Heart left ventricle (tissue), 16 donors: ENCODE data around the gene CACNA2D3. TPM values are rescaled to one million over a fixed set of nuclear protein-coding genes. Genes with fewer than 3 reads are reported as not detected.

Experiments used
- ATAC-seq, 4 donors: fragments of 200-7000 bp; cut with Tn5 transposase; one replicate each; pipeline ENCODE4 v1.9.1; 2020 to 2022; ENCODE audit warnings: moderate library complexity in 4 of 4, mild to moderate bottlenecking in 3 of 4, moderate number of reproducible peaks in 1 of 4
- DNase-seq, 5 donors: peaks; one replicate each; pipeline ENCODE4 v3.0.0-alpha.2; 2020
- H3K27ac ChIP-seq, 12 donors: fragments of 200-600 bp; sonication (generic) in 4 of 12; one replicate each; pipeline versions ENCODE4 v1.5.0 to v1.8.0; 2016 to 2022; ENCODE audit warnings: mild to moderate bottlenecking in 2 of 12
- H3K27me3 ChIP-seq, 9 donors: fragments of 200-600 bp; sonication (generic) in 2 of 9; one replicate each; pipeline versions ENCODE4 v1.5.1 to v1.8.0; 2016 to 2022; ENCODE audit warnings: mild to moderate bottlenecking in 3 of 9
- H3K36me3 ChIP-seq, 9 donors: fragments of 200-600 bp; sonication (generic) in 2 of 9; one replicate each; pipeline versions ENCODE4 v1.5.0 to v1.8.0; 2018 to 2022; ENCODE audit warnings: mild to moderate bottlenecking in 2 of 9
- H3K4me1 ChIP-seq, 12 donors: fragments of 200-600 bp; sonication (generic) in 4 of 12; one replicate each; pipeline versions ENCODE4 v1.5.0 to v1.8.0; 2016 to 2022; ENCODE audit warnings: mild to moderate bottlenecking in 3 of 12
- H3K4me3 ChIP-seq, 12 donors: fragments of 200-600 bp; sonication (generic) in 4 of 12; one replicate each; pipeline versions ENCODE4 v1.5.0 to v1.8.0; 2017 to 2022; ENCODE audit warnings: mild to moderate bottlenecking in 9 of 12, moderate library complexity in 4 of 12
- H3K9me3 ChIP-seq, 12 donors: fragments of 200-600 bp; sonication (generic) in 4 of 12; one replicate each; pipeline versions ENCODE4 v1.5.0 to v1.8.0; 2016 to 2022; ENCODE audit warnings: mild to moderate bottlenecking in 1 of 12
- CTCF ChIP-seq, 12 donors: fragments of 200-600 bp; sonication (generic) in 4 of 12; IDR thresholded peaks; one replicate each; pipeline versions ENCODE4 v1.5.0 to v1.8.0; 2018 to 2022; ENCODE audit warnings: antibody characterized with exemption in 12 of 12, mild to moderate bottlenecking in 5 of 12
- POLR2A ChIP-seq, 2 donors: fragments of 450-650 bp; IDR thresholded peaks; one replicate each; pipeline ENCODE4 v1.6.1; 2017; ENCODE audit warnings: antibody characterized with exemption in 2 of 2, mild to moderate bottlenecking in 2 of 2, moderate library complexity in 2 of 2
- WGBS, 4 donors: extraction: QIAGEN DNeasy Blood & Tissue Kit in 2 of 4; methylation state at CpG; one replicate each; pipeline versions ENCODE4 v1.1.5 to v1.1.7; 2013 to 2018; 5-methylcytosine and 5-hydroxymethylcytosine counted together
- intact Hi-C, 10 donors: fragments of 100-400 bp; cut with DNase I; formaldehyde crosslinking; loops; one replicate each; pipeline versions ENCODE4 v1.11.1 to v1.14.2; 2022
- polyA plus RNA-seq, 2 donors: library from polyadenylated mRNA; stranded (reverse); fragments of 200-250 nt; gene quantifications; one replicate each; pipeline ENCODE4 v1.2.3, GENCODE V29; 2013
- total RNA-seq, 9 donors: library from RNA; depleted of rRNA in 2 of 9; stranded (reverse); fragments of >200 nt in 2 of 9; fragmentation: NEBNext Ultra II Directional in 3 of 9; extraction: Animal tissue kit (Norgen Biotek cat#: 25700) in 3 of 9; gene quantifications; one replicate each; pipeline versions ENCODE4 v1.1.0 to v1.2.4, GENCODE V29; 2016 to 2023
- donor health status: ischemic (EF 13 %, LVEDD 7.1; RV severe dilation, severe dysfunction).
- donor health status: healthy with polysubstance abuse.
- donor health status: DM: no; HTN: yes; CAD: no.
- donor health status: DM: no; HTN: no; CAD: no.
- donor health status: ischemic (EF 25% LVEDD 6.9; RV normal size, moderate dysfunction).
- donor health status: ischemic (EF 25% LVEDD 5.7; RV mildly dilated, moderate dysfunction).
- donor health status: healthy.
- donor health status: DM: yes; HTN: yes; CAD: no.
- donor health status: ischemic (EF 35%, LVEDD 5.7; RV mildly dilated, moderate dysfunction).
- donor health status: nonischemic (EF 11% LVEDD 7.7; RV severe dilation, severe dysfunction).
- donor health status: DM: yes; HTN: yes; CAD: no.
- donor health status: PGD.
- donor health status: ischemic (EF 29% LVEDD 5.4; RV normal size, mild dysfunction).
- donor health status: nonischemic (EF 23%, LVEDD 6.1; RV moderate dilation, normal function).

CACNA2D3 gene
- total and polyA plus RNA-seq, 11 donors: 0.17 to 25.1 (median 12.8) TPM

GRCh38 chr3:54845551-54845950 is 723.2 kb downstream of the CACNA2D3 start:
- Histone ChIP-seq H3K4me1 (no peaks in the 10 kb centered on the region), H3K4me3 (no peak overlapping the region), H3K36me3 (no peaks in the 10 kb centered on the region), H3K27me3 (no peaks in the 10 kb centered on the region), H3K27ac (no peak overlapping the region), H3K9me3 (no peaks in the 10 kb centered on the region)
- 83 to 91% (median 88%) methylated on average over 5 of the region's 5 CpGs for WGBS, 4 donors
- ATAC-seq: no peak
- intact Hi-C loops: no loop called here
- TF ChIP-seq CTCF (IDR thresholded peaks at IDR 0.05) (no peak), POLR2A (IDR thresholded peaks at IDR 0.05) (no peak)
- no peak for DNase-seq

GRCh38 chr3:54846119-54846518 is 723.8 kb downstream of the CACNA2D3 start:
- no peaks in the 10 kb centered on the region for H3K36me3 ChIP-seq
- ATAC-seq (no peak), DNase-seq (no peak)
- 64 to 70% (median 68%) methylated on average over 4 of the region's 4 CpGs for WGBS, 4 donors
- H3K4me1 ChIP-seq: no peaks in the 10 kb centered on the region
- no peaks in the 10 kb centered on the region for H3K9me3 ChIP-seq
- no peak overlapping the region for H3K4me3 ChIP-seq
- H3K27me3 ChIP-seq: no peaks in the 10 kb centered on the region
- no peak overlapping the region for H3K27ac ChIP-seq
- intact Hi-C loops: no loop called here
- TF ChIP-seq POLR2A (IDR thresholded peaks at IDR 0.05) (no peak), CTCF (IDR thresholded peaks at IDR 0.05) (no peak)

GRCh38 chr3:54847361-54847760 is 725.0 kb downstream of the CACNA2D3 start:
- Histone ChIP-seq H3K9me3 (no peaks in the 10 kb centered on the region), H3K4me1 (no peaks in the 10 kb centered on the region), H3K27ac (no peak overlapping the region), H3K27me3 (no peaks in the 10 kb centered on the region), H3K36me3 (no peaks in the 10 kb centered on the region), H3K4me3 (no peak overlapping the region)
- no peak for ATAC-seq
- 86 to 96% (median 90%) methylated on average over 4 of the region's 4 CpGs for WGBS, 4 donors
- DNase-seq: no peak
- intact Hi-C loops: no loop called here
- TF ChIP-seq POLR2A (IDR thresholded peaks at IDR 0.05): no peak
- TF ChIP-seq CTCF (IDR thresholded peaks at IDR 0.05): no peak

GRCh38 chr3:54849360-54849759 is 727.0 kb downstream of the CACNA2D3 start:
- WGBS, 4 donors: 68 to 74% (median 70%) methylated on average over 4 of the region's 4 CpGs
- Histone ChIP-seq H3K4me1 (peaks cover 0 to 5% (median 0%) of the 10 kb centered on the region in 12 donors), H3K27me3 (peaks cover 0 to 3% (median 0%) of the 10 kb centered on the region in 9 donors), H3K9me3 (no peaks in the 10 kb centered on the region), H3K4me3 (no peak overlapping the region), H3K36me3 (no peaks in the 10 kb centered on the region), H3K27ac (no peak overlapping the region)
- intact Hi-C loops: no loop called here
- DNase-seq (no peak), ATAC-seq (no peak)
- TF ChIP-seq CTCF (IDR thresholded peaks at IDR 0.05): no peak
- no peak for TF ChIP-seq POLR2A (IDR thresholded peaks at IDR 0.05)
